ENCODE data around the gene ETV1.

Gene ETV1

DNA sequence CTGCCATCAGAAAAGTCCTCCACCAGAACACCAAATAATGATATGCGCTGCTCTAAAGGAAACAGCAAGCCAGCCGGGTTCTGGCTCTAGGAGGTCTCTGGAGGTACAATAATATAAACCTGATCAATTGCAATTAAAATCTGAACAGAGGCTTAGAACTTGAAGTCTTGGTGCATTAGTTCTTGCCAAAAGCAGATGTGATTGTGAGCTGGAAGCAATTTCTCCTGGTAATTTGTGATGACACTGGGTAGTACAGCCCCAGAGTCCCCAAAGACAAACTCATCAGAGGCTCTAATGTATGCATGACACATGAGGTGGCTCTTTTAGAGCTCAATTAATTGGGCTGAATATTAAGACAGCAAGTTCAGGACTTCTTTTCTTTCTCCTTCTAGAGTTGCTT, 3.3 kb downstream of the ETV1 start:
- DNase-seq = no peak

DNA sequence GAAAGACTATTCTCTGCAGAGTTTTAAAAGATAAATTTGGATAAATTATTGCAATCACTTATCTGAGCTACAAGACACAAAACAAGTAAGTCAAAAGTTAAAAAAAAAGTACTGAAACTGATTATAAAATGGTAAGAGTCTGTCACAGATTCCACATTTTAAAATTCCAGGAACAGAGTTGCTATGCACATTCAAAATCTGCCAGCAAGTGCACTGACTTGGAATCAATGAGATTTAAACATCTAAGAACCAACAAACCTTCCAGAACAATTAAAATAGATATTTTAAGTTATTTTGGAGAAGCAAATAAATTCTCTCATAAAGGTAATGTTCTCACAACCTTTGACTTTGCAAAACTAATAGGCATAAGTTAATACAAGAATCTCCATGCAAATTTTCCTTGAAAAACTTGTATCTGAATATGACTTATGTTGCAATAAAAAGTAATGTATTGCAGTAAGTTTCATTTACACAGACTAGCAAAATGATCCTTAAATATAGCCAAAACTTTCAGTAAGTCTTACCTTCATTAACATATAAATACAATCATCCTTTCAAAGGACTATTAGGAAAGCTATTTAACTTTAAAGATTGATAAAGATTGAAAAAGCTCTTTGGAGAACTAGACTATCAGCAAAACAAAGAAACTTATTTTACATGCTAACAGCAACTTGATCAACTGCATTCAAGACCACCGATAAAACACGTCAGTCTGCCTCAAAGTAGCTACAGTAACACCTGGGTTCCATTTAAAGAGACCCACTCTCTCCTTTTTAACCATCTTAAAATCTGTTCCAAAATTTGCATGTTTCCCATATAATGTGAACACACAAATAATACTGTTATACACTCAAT, 4.4 kb downstream of the ETV1 start:
- DNase-seq = no peak

DNA sequence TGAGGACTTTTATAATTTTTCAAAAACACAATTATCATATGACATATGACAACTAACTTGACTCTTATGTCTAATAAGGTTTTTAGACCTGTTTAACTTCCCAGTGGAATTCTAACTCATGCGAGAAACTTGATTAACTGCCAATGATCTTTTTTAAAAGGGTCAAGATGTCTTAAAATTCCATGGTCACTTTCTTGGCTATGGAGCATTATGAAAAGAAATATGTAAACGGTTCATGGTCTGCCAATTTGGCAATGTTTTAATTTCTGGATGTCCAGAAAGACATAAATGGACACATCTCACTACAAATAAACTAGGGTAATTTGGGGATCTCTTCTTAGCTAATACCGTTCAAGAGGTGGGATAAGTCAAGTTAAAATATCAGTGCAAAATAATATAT, 5.4 kb downstream of the ETV1 start:
- DNase-seq = no peak

DNA sequence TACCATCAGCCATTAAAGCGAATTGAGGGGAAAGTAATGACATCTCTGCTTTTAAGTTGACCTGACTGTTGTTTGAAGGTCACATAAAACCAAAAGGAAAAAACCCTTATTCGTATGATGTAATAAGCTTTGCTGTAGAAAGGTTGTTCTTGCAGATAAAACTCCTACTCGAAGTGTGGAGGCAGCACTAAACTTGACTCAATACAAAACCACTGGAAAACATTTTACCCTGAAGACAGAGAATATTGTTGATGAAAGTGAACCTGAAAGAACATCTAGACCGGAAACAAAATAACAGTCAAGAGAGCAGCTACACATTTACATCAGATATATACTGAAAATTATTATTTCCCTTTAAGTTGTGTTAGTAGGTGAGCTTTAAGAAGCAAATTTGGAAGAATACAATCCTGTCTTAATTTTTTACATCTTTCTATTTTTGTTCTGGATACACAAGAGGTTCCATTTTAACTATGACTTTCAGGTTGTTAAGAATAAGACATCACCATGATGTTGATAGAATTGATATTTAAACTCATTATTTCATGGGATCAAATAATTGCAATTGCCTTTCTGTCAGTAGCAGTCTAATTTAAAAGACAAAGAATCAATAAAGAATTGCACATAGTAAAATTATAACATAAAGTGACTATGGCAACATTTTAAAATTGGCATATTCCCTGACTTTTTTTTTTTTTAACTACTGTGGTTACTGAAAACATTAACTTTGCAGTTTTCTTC, 6.4 kb downstream of the ETV1 start:
- DNase-seq = no peak

DNA sequence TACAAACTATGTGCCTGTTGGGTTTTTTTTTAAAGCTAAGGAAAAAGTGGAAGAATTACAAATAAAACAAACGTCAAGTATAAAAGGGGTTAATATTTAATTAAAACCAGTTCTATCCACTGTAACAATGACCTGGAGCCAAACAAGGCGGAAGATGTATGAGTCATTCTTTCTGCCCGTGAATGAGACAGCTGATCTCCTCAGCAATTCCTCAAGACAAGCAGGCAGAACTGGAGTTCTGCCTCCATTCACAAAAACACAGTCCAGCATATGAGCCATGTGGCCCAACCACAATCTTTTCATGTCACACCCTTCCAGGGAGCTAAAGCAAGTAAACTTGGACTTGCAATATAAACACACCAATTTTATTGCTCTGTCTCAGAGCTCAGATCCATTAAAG, 8.4 kb downstream of the ETV1 start:
- DNase-seq = peak; percentile 96

DNA sequence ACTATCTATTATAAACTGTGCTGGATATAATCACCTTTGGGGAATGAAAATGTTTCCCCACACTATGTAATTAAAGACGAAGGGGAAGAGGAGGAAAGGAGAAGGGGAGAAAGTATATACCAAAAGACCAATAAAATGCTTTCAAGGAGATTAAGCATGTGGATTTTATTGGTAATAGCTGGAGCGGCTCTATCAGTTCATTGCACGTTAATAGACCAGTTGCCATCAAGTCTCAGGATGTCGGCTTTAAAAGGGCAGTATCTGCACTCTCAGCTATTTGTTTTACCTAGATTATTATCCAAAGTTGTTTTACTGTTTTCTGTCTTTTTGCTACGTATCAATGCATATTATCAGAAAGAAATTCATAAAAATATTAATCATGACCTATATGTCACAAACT, 9.0 kb downstream of the ETV1 start:
- DNase-seq = no peak

DNA sequence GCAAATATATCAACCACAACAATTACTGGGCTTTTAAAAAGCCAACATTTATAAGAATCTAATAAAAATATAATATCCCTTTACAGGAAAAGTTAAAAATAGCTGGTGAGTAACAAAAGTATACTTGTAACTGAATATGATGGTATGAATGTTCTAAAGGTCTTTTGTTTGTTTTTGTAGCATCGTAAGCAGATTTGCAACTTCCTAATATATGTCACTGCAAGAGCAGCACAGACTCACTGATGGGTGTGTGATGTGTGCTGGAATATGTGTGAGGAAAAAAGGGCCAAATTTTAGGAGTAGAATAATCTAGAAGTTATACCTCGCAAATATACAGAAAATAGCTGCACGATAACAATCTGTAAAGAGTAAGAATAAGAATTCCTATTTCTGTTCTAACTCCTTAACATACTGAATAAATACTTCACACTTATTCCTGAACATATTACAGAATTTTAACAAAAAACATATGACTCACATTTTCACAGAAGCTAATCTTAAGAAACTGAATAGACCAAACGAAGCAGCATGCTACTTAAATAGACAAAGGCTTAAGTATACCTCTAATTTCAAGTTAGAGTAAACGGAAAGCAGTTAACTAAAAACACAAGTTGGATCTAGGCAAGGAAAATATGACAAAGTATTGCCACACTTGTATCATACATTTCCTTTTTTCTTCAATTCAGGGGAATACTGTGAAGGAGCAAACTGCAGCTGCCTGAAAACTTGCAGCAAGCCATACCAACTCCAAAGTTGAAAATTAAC, 9.6 kb downstream of the ETV1 start:
- DNase-seq = peak; percentile 84

DNA sequence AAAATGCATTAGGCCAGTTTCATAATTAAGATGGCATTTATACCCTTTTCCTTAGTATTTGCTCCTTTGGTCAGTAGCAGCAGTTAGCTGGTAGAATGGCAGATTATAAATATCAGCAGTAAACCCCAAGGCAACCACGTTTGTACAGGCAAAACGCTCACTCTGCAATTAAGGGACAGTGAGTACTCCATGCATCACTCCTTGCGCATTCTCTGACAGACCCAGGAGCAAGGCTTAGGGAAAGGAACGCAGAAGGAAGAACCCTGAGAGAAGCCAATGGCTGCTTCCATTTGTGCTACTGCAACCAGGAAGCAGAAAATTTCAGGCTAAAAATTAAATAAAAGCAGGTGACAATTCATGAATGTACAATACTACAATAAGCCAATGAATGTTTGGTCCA, 12.9 kb downstream of the ETV1 start:
- DNase-seq = no peak

DNA sequence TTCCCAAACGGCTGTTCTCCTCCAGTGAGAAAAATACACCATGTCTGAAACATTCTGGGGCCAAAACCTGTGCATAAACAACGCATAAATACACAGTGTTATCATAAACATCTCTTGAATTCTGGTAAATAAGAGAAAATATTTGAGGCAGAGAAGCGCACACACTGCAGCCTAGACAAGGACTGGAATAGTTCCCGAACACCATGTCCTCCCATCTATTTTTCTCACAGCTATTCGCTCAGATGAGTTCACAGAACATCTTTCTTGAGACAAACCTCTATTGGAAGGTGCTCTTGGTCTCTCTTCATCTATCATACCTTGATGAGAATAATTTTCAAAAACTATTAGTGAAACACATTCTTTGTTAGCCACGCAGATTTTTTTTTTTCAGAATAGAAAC, 24.4 kb downstream of the ETV1 start:
- no peak for DNase-seq

DNA sequence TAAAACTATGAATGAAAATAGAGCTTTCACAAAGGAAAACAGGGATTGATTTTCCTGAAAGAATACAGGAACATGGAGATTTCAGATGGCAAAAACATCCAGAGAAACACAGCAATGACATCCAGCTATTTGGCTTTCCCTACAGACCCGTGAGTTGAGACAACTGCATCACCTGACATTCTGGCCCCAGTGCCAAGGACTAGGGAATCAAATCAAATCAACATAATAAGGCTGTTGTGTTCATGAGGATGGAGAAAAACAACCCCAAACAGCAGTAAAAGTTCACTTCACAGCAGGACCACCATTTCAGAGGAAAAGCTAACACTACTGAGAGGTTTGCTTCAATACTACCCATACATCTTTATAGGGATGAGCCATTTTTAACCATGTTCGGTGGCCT, 25.5 kb downstream of the ETV1 start:
- no peak for DNase-seq

DNA sequence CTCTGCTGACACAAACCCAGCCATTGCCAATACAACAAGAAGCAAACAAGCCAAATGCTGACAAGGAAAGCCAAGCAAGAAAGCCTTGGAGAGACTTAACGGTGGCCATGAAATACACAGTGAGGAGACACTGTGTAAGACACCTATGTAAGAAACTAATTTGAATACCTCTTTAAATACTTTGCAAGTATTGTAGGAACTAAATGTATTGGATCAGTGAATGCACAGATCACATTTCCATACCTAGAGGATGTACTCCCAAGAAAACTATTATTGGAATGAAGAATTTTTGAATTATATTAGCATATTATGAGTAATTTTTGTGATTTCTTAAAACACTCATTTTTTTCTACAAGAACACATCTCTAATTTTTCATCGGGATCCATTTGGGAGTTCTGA, 34.0 kb downstream of the ETV1 start:
- DNase-seq = no peak

DNA sequence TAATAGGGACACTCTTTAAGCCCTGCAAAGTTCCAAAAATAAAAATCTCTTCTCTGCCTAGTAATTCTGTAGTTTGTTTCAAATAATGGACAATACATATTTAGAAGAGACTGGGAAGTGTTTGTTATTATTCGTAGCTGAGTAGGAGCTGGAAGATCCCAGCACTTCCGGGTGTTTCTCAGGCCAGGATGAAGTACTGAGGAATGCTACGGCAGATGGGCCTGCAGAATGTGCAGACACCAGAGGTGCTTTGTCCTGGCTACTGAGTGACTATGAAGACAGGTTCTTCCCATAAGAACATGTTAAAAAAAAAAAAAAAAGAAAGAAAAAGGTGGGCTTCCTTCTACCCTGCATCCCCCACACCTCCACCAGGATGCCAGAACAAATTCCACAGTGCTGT, 36.1 kb downstream of the ETV1 start:
- no peak for DNase-seq

DNA sequence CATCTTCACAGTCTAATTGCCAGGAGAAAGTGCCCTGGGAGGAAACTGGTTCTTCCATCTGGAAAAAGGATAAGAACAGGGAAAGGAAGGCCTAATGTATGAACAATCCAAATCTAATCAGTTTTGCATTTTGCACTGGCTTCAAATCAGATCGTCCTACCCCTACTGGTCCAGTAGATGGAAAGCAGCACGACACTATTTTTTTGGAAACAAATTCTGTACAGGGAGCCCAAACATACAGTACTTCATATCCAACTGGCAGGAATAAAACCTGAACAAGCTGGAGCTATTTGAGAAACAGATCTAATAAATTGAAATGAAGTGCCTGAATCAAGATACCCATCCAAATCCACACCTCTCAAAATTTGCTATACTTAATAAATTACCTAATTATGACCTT, 36.5 kb downstream of the ETV1 start:
- DNase-seq = no peak

DNA sequence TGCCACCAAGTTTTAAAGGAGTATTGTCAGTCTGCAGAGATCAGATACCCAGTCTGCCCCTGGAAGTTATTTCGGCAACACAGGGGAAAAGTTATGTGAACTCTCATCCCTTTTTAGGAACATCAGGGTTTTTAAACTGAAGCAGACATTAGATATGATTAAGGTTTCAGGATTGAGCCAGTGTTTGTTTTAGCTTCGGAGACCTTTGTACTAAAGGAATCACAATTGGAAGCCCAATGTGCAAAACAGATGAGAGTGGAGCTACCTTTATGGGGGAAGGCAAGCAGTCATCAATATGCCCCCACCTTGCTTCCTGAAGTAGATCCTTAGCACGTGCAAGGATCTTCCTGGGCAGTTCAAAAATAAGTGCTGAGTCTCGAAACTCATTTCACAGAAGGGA, 39.5 kb downstream of the ETV1 start:
- no peak for DNase-seq

DNA sequence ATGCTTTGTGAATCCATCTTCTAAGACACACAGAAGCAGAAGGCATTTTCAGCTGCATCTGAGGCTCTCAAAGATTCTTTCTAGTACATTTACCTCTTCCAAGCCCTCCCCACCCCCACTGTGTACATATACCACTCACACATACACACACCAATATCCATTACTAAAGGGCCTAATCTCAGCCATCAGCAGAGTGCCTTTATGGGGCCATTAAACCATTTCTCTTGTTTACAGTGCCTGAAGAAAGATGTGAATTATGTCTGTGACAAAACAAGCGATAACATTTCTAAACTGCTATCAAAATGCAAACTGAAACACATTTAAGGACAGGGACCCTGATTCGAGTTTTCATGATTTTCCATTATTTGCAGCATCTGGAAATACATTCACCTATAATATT, 40.0 kb downstream of the ETV1 start:
- DNase-seq = no peak

DNA sequence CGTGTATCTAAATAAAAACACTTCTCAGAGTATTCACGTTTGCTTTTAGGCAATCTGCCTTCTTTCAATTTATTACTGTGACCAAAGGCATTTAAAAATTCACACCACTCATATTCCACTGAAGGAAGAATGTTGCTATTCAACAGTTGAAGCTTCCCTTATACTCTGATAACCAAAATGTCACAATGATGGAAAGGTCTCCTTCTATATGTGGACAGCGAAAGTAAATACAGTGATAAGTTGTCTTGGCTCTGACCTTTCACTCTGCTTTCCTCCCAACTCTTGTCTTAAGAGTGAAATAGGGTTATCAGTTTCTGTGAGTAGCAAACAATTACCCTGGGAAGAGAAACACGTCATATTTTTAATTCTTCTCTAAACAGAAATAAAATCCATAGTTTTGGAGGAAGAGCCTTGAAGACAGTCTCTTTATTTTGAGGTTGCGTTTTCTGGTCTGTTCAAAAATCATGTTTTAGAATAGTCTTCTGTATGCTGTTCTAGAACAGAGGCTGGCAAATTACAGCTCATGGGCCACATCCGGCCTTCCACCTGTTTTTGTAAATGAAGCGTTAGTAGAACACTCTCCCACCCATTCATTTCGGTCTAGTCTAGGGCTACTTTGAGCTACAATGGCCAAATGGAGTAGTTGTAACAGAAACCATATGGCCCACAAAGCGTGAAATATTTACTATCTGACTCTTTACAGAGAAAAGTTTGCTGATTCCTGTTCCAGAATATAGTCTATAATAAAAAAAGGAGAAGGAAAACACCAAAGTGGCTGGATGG, 41.3 kb downstream of the ETV1 start:
- no peak for DNase-seq

DNA sequence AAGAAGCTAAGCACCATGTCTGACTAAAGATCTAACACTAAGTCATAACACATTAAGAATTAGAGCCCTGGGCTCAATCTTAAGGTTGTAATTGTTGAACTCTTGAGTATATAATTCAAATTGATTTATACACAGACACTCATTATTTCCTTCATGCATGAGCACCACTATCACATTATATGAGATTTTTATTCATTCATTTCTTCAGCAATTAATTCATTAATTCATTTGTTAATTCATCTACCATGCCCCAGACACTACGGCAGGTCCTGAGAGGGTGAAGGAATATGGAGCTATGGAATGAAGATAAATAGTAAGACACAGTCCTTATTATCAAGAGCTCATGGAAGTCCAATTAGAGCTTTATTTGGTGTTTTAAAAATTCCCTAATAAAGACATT, 41.9 kb downstream of the ETV1 start:
- DNase-seq = no peak

DNA sequence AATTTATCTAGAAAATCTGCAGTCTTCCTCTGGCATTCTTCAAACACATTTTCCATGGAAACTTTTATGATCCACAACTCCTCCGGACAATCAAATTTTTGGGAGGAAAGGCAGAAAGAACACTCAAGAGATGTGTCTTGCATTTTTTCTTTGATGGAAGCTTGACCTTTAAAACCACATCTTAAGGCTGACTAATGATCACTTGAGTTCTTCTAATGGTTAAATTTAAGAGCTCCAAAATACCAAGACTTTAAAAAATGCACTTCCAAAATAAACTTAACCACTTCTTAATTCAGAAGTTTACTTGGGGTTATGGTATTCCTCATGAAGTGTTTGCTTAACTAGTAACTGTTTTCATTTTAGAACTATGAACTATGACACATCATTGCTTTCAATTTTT, 43.3 kb downstream of the ETV1 start:
- DNase-seq = peak; percentile 92

DNA sequence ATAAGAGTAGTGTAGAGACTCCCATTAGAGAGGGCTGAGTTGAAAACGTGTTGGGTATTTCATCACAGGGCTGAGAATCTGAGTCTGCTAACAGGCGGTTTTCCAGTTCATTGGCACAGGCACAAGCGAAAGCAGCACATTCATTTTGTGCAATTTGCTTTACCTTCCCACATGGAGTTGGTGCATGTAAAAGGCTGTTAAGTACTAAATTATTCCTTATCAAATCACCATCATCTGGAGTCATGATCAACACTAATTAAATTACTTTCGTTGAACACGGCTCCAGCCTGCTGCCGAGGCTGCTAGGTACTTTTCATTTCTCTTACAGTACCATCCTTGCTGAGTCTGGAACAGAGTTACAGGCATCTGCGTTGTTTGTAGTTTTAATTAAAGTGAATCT, 43.8 kb downstream of the ETV1 start:
- DNase-seq = no peak

DNA sequence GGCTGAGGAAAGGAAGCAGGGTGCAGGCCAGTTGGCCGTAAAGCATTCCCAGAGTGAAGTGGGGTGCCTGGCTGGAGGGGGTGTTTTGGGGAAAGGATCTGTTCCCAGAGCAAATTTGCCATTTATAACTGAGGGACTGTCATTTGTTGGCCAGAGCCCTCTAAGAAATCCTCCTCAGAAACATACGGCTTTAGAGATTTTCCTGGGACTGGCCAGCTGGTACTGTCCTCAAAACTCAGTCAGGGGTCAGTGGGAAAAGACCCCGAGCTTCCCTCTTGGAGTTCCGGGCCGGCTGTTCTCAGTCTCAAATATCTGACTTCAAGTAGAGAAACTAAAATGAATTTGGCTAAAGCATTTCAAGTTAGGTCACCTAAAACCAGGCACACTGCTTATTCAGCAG, 55.9 kb downstream of the ETV1 start:
- no peak for DNase-seq

DNA sequence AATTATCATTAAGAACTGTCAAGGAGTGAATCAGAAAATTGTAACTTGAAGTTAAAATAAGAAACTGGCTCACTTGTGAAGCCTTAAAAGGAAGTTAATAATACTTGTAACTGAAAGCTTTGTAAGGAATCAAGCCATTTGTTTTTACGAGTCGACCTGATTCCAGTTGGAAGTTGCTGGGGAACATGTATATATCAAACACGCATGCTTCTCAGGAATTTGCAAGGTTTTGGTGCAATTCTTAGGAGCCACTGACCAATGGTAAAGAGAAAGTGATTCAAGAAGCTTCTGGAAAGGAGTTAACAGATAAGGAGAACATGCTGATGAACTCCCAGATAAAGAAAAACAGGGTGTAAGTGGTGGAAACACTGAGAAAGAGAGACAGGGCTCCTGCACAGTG, 56.4 kb downstream of the ETV1 start:
- DNase-seq = peak; percentile 25

DNA sequence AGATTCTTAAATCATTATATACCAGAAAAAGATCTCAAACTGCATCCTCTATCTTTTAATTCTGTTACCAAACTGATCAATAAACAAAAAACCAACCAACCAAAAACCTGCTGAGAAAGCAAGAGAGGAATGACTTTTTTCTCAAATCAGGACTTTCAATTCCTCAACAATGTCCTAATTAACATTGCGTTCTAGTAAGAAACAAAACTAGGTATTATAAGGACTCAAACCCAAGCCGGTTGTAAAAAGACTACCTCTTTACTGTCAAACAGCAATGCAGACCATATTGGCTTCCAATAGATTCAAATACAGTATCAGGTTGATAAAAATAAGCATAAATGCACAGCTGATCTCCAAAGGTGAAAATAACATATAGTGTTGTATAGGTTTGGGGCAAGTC, 57.3 kb downstream of the ETV1 start:
- no peak for DNase-seq

DNA sequence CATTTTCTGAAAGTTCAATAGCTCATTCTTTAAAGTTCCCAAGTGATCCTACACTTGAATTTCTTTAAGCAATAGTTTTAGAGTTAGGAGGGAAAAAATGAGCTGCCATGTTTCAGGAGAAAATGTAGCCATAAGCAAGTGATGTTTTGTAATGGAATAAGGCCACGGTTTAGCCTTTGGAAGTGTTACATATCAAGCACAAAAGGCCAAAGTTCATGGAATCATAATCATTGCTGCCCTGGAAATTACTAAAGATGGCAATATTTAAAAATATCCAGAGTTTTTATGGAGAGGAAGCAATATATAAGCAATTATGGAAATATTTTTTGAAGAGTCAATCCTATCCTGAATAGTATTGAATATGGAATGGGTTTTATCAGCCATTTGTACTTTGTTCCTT, 68.4 kb downstream of the ETV1 start:
- no peak for DNase-seq

Data from HCEC 1CT (cell line).